Endothelial cell of umbilical vein (primary cell): ENCODE results near the gene RBMS3. TPM values are rescaled to one million over a fixed set of nuclear protein-coding genes. Genes with fewer than 3 reads are reported as not detected.

ENCODE experiments used
- BruUV-seq: library from RNA; stranded (reverse); fragments of 400-500 nt; replicated peaks from 2 replicates; lab custom pipeline; 2021; lab: Mats Ljungman, UMichigan
- CTCF ChIA-PET: fragments of 300-600, 350-600 bp; sonication (Branson Sonifier 250); formaldehyde crosslinking; loops from one replicate; lab custom pipeline; 2021; ENCODE audit warnings: antibody characterized with exemption, inconsistent platforms; lab: Charles Lee
- POLR2A ChIA-PET: fragments of 300-600, 350-600 bp; sonication (Branson Sonifier 250); formaldehyde crosslinking; loops from one replicate; lab custom pipeline; 2021; ENCODE audit warnings: antibody characterized with exemption, inconsistent platforms; lab: Charles Lee
- DNase-seq: peaks from one replicate; pipeline ENCODE4 v3.0.0-alpha.2; 2011; ENCODE audit warnings: low read depth, low spot score
- FAIRE-seq: peaks from 2 replicates; lab custom pipeline; 2011; peaks lifted over from hg19 to GRCh38; lab: Jason Lieb, UNC
- H2AFZ ChIP-seq: 2 replicates; pipeline ENCODE4 v1.6.0; 2012; ENCODE audit warnings: low read depth, low read length, control low read depth, inconsistent platforms
- H3K27ac ChIP-seq: 2 replicates; pipeline ENCODE4 v1.5.1; 2011; ENCODE audit warnings: low read depth, mild to moderate bottlenecking, control low read depth, low read length, moderate library complexity; ENCODE audit not compliant: insufficient read depth
- H3K27me3 ChIP-seq, 2 experiments: 2 replicates each; pipeline versions ENCODE4 v1.6.0 to v1.6.1; 2011; ENCODE audit warnings: low read length in 2 of 2, mixed read lengths in 1 of 2; ENCODE audit not compliant: control insufficient read depth in 2 of 2, insufficient read depth in 2 of 2
- H3K36me3 ChIP-seq, 2 experiments: 2 replicates in 1 of 2; 3 replicates in 1 of 2; pipeline ENCODE4 v1.5.1; 2011; ENCODE audit warnings: low read length in 2 of 2, mild to moderate bottlenecking in 1 of 2, moderate library complexity in 1 of 2; ENCODE audit not compliant: control insufficient read depth in 2 of 2, insufficient read depth in 2 of 2; ENCODE audit errors: extremely low read depth in 1 of 2
- H3K4me1 ChIP-seq: 3 replicates; pipeline ENCODE4 v1.5.1; 2011; ENCODE audit warnings: mild to moderate bottlenecking, low read length; ENCODE audit not compliant: control insufficient read depth, insufficient read depth; ENCODE audit errors: extremely low read depth
- H3K4me2 ChIP-seq: 2 replicates; pipeline ENCODE4 v1.6.1; 2011; ENCODE audit warnings: low read length, control low read depth, mixed read lengths; ENCODE audit not compliant: insufficient read depth
- H3K4me3 ChIP-seq, 3 experiments: fragments of 200-600 bp in 1 of 3; sonication (generic), shearing (Covaris generic) in 1 of 3; replicated peaks in 1 of 3; 2 replicates each; pipeline ENCODE4 v1.5.1; 2011 to 2016; ENCODE audit warnings: control low read depth in 3 of 3, low read length in 3 of 3, mild to moderate bottlenecking in 2 of 3, inconsistent platforms in 1 of 3, low read depth in 1 of 3, moderate library complexity in 1 of 3; ENCODE audit not compliant: insufficient read depth in 1 of 3
- H3K79me2 ChIP-seq: 2 replicates; pipeline ENCODE4 v1.6.0; 2012; ENCODE audit warnings: low read length, inconsistent platforms; ENCODE audit not compliant: control insufficient read depth, insufficient read depth
- H3K9ac ChIP-seq: replicated peaks from 2 replicates; pipeline ENCODE3; 2011; ENCODE audit warnings: low read length, control low read depth; ENCODE audit not compliant: insufficient read depth; ENCODE audit errors: extremely low read depth
- H3K9me1 ChIP-seq: replicated peaks from 3 replicates; pipeline ENCODE4 v1.6.0; 2011; ENCODE audit warnings: mild to moderate bottlenecking, low read length; ENCODE audit not compliant: control insufficient read depth, insufficient read depth; ENCODE audit errors: extremely low read depth
- H3K9me3 ChIP-seq: replicated peaks from 2 replicates; pipeline ENCODE4 v1.5.1; 2012; ENCODE audit warnings: low read length, inconsistent platforms; ENCODE audit not compliant: control insufficient read depth, insufficient read depth
- H4K20me1 ChIP-seq: replicated peaks from 2 replicates; pipeline ENCODE3; 2011; ENCODE audit warnings: mild to moderate bottlenecking, low read length; ENCODE audit not compliant: control insufficient read depth, insufficient read depth; ENCODE audit errors: extremely low read depth
- EZH2 ChIP-seq: IDR thresholded peaks from 2 replicates; pipeline ENCODE4 v1.6.1; 2012; ENCODE audit warnings: borderline replicate concordance, low read depth, mild to moderate bottlenecking, moderate library complexity, low read length, inconsistent platforms; ENCODE audit not compliant: severe bottlenecking
- FOS ChIP-seq: IDR thresholded peaks from 2 replicates; pipeline ENCODE4 v1.6.1; 2011; ENCODE audit warnings: mild to moderate bottlenecking, low read length, moderate library complexity, borderline replicate concordance; ENCODE audit not compliant: insufficient read depth
- GATA2 ChIP-seq: IDR thresholded peaks from 2 replicates; pipeline ENCODE4 v1.7.0; 2011; ENCODE audit warnings: low read depth, mild to moderate bottlenecking, moderate library complexity, mixed read lengths, low read length; ENCODE audit not compliant: insufficient read length, insufficient read depth
- JUN ChIP-seq: IDR thresholded peaks from 2 replicates; pipeline ENCODE4 v1.6.1; 2011; ENCODE audit warnings: borderline replicate concordance, low read depth; ENCODE audit not compliant: insufficient read length, insufficient read depth
- MYC ChIP-seq: IDR thresholded peaks from one replicate; pipeline ENCODE4 v1.6.1; 2011; ENCODE audit warnings: mild to moderate bottlenecking, low read depth, low read length
- POLR2A ChIP-seq: IDR thresholded peaks from 2 replicates; pipeline ENCODE4 v1.6.1; 2012; ENCODE audit warnings: low read depth, mild to moderate bottlenecking, control low read depth, low read length
- POLR2AphosphoS5 ChIP-seq: IDR thresholded peaks from 2 replicates; pipeline ENCODE4 v1.6.1; 2012; ENCODE audit warnings: low read depth, mild to moderate bottlenecking, control low read depth, low read length, moderate library complexity; ENCODE audit not compliant: insufficient read depth
- dilution Hi-C: fragments of 300-500 bp; cut with MboI; formaldehyde crosslinking; loops from one replicate; pipeline ENCODE4 v1.15.0; 2019; ENCODE audit warnings: low sequenced_read_pairs; ENCODE audit not compliant: extremely low pct_ligation_motif_present
- intact Hi-C: fragments of 100-400 bp; cut with micrococcal nuclease; formaldehyde crosslinking; loops from one replicate; pipeline ENCODE4 v1.10.0; 2022
- polyA plus RNA-seq, 4 experiments: library from polyadenylated mRNA; depleted of rRNA in 3 of 4; stranded (reverse) in 3 of 4; unstranded in 1 of 4; fragments of >200 nt; gene quantifications; 2 replicates each; pipeline versions ENCODE4 v1.2.1 to v1.2.3, GENCODE V29; 2011 to 2012; ENCODE audit warnings: missing spikeins in 1 of 4
- total RNA-seq: library from RNA; stranded (reverse); gene quantifications from 2 replicates; pipeline ENCODE4 v1.2.3, GENCODE V29; 2021
- TF ChIP-seq, protein P1 (sequence below), 2 donors: IDR thresholded peaks; 1 replicate in 1 of 2; 2 replicates in 1 of 2; pipeline ENCODE4 v1.5.1; 2011; ENCODE audit warnings: low read length in 2 of 2, mild to moderate bottlenecking in 2 of 2, moderate library complexity in 2 of 2, control low read depth in 1 of 2, inconsistent platforms in 1 of 2, low read depth in 1 of 2; ENCODE audit not compliant: insufficient read depth in 1 of 2; ENCODE audit errors: extremely low read depth in 1 of 2
- TF ChIP-seq, protein P2 (sequence below): IDR thresholded peaks from 2 replicates; pipeline ENCODE4 v1.6.1; 2011; ENCODE audit not compliant: insufficient read depth, insufficient read length

RBMS3 gene
- total and polyA plus RNA-seq, 2 donors (not counting 3 experiments of a cell fraction or from before 2014, with no cell fraction given) = 13.6 to 42.3 TPM

DNA sequence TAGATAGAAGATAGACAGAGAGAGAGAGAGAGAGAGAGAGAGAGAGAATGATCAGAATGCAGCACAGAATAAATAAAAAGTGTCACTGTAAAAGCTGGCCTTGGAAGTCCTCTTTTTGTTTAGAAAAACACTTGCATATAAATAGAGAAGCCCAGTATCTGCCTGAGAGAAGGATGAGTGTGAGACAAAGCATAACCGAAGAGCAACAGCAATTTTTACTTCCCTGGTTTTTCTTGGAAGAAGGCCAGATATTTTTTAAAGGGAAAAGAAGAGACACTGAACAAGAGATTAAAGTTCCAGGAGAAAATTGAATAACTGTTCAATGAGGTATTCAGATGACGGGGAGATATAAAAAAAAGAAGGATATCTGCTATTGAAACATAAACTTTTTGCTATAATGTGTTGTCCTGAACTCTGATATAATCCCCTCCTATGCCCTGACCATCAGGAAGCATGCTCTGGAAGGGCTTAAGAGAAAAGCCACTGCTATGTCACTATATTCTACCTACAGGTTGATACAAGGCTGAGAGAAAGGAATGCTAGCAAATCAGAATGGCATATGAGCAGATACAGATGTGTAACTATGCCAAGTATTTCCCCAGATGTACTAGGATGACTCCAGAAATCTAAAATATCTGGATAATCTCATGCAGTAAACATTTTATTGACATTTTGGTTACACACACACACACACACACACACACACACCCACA is 358.9 kb downstream of the RBMS3 start:
- no peak overlapping the region for H2AFZ ChIP-seq
- H3K79me2 ChIP-seq = no peaks in the 10 kb centered on the region
- no peaks in the 10 kb centered on the region for H4K20me1 ChIP-seq
- H3K9ac ChIP-seq = no peak overlapping the region
- no peak overlapping the region for H3K27ac ChIP-seq
- FAIRE-seq (peak; percentile 31), DNase-seq (peak; percentile 30)
- no peak for TF ChIP-seq JUN
- TF ChIP-seq, protein P1, sequence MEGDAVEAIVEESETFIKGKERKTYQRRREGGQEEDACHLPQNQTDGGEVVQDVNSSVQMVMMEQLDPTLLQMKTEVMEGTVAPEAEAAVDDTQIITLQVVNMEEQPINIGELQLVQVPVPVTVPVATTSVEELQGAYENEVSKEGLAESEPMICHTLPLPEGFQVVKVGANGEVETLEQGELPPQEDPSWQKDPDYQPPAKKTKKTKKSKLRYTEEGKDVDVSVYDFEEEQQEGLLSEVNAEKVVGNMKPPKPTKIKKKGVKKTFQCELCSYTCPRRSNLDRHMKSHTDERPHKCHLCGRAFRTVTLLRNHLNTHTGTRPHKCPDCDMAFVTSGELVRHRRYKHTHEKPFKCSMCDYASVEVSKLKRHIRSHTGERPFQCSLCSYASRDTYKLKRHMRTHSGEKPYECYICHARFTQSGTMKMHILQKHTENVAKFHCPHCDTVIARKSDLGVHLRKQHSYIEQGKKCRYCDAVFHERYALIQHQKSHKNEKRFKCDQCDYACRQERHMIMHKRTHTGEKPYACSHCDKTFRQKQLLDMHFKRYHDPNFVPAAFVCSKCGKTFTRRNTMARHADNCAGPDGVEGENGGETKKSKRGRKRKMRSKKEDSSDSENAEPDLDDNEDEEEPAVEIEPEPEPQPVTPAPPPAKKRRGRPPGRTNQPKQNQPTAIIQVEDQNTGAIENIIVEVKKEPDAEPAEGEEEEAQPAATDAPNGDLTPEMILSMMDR (IDR thresholded peaks at IDR 0.05; ENCODE audit: extremely low read depth in 1 of 2, insufficient read depth in 1 of 2, low read depth in 1 of 2, low read length in 2 of 2) = no peak
- no peak for TF ChIP-seq FOS
- TF ChIP-seq EZH2 = no peak
- TF ChIP-seq GATA2 = no peak
- no peak for TF ChIP-seq POLR2AphosphoS5
- TF ChIP-seq POLR2A = no peak
- TF ChIP-seq, protein P2, sequence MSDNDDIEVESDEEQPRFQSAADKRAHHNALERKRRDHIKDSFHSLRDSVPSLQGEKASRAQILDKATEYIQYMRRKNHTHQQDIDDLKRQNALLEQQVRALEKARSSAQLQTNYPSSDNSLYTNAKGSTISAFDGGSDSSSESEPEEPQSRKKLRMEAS = no peak
- no peak for TF ChIP-seq MYC
- no peak overlapping the region for H3K4me3 ChIP-seq
- no peaks in the 10 kb centered on the region for H3K9me3 ChIP-seq
- CTCF ChIA-PET = no interaction called here
- H3K36me3 ChIP-seq = no peaks in the 10 kb centered on the region
- BruUV-seq = no TSS peak
- H3K9me1 ChIP-seq = no peaks in the 10 kb centered on the region
- peaks cover 4% of the 10 kb centered on the region for H3K4me1 ChIP-seq
- H3K4me2 ChIP-seq = no peak overlapping the region
- POLR2A ChIA-PET = no interaction called here
- dilution Hi-C loops = no loop called here
- intact Hi-C loops = no loop called here
- H3K27me3 ChIP-seq = no peaks in the 10 kb centered on the region
